A172 (cell line): ENCODE data around the gene KIF1A. TPM values are rescaled to one million over a fixed set of nuclear protein-coding genes. Genes with fewer than 3 reads are reported as not detected.

ENCODE experiments used
- DNase-seq: peaks from one replicate; pipeline ENCODE4 v3.0.0-alpha.2; 2015; ENCODE audit warnings: low spot score
- total RNA-seq: library from RNA; depleted of rRNA; stranded (reverse); fragments of >200 nt; shearing (Covaris generic); gene quantifications from 2 replicates; pipeline ENCODE4 v1.2.3, GENCODE V29; 2014

KIF1A gene
- total RNA-seq, 1 experiment from 2014 or later: 6.4 TPM

DNA sequence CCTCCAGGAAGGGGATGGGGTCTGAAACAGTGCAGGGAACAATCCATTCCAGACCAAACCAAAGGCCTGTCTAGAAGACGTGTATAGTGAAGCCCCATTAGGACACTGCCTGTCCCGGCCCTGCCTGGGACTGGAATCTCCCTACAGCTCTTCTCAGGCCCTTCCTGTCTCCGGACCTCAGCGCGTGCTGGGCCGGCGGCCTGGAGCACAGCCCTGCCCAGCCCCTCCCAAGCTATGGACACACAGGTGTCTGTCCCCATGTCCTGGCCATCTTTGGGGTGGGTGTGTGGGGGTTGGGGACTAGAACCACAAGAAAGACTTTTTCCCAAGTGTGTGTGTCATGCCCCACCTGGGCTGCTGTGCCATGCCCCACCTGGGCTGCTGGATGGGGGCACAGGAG, 51.8 kb downstream of the KIF1A start:
- no peak for DNase-seq

DNA sequence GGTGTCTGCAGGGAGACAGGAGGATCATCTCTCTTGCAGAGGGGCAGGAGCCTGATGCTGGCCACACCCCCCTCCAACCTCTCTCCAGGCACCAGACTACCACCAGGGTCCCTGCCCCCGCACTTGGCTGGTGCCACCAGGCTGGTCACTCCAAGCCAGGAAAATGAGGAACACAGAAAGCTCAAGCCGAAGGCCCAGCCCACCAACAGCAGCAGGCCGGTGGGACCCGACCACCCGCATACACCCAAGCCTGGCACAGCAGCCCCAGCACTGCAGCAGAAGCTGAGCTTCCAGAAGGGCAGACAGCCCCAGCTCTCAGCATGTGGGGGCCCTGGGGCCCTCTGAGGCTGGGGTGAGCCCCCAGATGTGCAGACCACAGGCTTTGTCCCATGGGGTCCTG, 52.7 kb downstream of the KIF1A start:
- no peak for DNase-seq

GRCh38 chr2:240766072-240766471, 53.9 kb downstream of the KIF1A start:
- DNase-seq: no peak

DNA sequence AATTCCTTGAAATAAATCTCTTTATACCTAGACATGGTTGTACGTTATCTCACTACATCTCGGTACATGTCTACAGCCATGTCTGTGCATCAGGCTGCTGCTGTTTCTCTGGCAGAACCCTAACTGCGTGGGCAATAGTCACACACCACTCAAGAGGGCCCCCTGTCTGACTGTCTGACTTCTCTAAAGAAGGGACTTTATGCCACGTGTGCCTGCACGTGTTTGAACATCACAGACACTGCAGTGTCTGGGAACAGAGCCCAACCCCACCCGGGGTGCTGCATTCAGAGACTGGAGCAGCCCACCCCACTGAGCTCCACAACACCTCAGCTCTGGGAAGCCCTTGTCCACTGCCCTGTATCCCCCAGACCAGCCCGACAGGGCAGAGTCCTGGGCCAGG, 55.0 kb downstream of the KIF1A start:
- DNase-seq: no peak

GRCh38 chr2:240764605-240765004, 55.4 kb downstream of the KIF1A start:
- DNase-seq: no peak

- no peak for DNase-seq
Measured at GRCh38 chr2:240762971-240763370, 57.0 kb downstream of the KIF1A start.

- DNase-seq: no peak
Measured at GRCh38 chr2:240762249-240762648, 57.8 kb downstream of the KIF1A start.

GRCh38 chr2:240760576-240761246, 59.3 kb downstream of the KIF1A start:
- DNase-seq: no peak

- DNase-seq: no peak
Measured at GRCh38 chr2:240760121-240760520, 59.9 kb downstream of the KIF1A start.

DNA sequence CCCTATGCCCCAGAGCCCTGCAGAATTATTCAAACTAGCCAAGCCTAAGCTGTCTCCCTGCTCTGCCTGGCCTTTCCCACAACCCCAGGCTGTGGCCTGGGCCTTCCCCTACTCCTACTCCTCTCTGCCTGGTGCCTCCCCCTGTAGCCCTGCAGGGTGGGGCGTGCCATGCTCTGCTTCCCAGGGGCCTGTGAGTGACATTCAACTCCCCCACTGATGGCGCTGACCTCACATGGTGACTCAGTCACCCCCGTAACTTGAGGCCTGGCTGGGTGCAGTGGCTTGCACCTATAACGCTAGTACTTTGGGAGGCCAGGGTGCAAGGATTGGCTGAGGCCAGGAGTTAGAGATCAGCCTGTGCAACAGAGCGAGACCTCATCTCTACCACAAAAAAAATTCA, 60.6 kb downstream of the KIF1A start:
- no peak for DNase-seq

GRCh38 chr2:240757086-240757614, 62.9 kb downstream of the KIF1A start:
- DNase-seq: no peak

DNA sequence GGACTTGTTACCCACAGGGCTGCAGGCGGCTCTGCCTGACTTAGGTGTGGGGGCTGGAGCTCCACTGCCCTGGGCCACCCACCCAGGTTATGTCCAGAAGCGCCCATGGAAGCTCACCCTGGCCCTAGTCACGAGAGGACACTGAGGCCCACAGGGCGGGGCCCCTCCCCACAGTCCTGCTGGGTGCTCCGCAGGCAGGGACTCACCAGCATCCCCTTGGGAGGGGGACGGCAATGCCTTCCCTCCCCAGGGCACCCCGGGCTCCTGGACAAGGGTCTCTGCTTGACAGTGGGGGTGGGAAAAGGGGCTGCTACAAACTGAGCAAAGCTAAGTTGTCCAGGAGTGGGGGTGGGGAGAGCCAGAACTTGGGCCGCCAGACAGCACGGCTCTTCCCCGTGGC, 67.8 kb downstream of the KIF1A start:
- no peak for DNase-seq

DNA sequence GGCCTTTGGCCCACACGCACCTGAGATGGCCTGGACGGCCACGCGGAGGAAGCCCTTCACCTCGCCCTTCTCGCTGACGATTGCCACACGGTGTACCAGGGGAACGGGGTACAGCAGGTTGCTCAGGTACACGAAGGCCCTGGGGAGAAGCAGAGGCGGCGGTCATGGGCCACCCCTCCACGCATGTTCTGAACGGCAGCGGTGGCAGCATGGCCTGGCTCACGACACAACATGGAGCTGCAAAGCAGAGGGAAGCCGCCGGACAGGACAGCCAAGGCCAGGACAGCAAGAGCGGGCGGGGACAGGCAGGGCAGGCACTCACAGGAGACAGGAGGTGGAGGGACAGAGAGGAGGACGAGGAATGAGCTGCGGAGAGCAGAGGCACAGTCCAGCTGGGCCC, 69.6 kb downstream of the KIF1A start:
- no peak for DNase-seq

DNA sequence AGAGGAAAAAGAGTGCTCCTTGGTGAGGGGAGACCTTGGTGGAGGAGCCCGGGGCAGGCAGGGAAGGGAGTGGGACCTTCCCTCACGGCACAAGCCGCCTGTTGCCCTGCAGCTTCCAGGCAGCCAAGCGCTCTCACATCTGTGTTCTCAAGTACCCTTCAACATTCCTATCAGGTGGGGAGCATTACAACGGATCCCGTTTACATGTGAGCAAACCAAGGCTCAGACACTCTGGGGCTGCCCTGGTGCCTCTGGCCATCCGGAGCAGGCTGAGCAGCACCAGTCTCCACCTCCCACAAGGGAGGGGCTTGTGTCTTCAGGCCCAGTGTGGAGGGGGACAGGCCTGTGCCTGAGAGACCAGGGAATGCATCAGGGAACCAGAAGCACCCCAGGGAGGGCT, 70.5 kb downstream of the KIF1A start:
- no peak for DNase-seq

- no peak for DNase-seq
Measured at GRCh38 chr2:240747256-240747655, 72.8 kb downstream of the KIF1A start.

- DNase-seq: no peak
Measured at GRCh38 chr2:240746671-240747070, 73.3 kb downstream of the KIF1A start.

DNA sequence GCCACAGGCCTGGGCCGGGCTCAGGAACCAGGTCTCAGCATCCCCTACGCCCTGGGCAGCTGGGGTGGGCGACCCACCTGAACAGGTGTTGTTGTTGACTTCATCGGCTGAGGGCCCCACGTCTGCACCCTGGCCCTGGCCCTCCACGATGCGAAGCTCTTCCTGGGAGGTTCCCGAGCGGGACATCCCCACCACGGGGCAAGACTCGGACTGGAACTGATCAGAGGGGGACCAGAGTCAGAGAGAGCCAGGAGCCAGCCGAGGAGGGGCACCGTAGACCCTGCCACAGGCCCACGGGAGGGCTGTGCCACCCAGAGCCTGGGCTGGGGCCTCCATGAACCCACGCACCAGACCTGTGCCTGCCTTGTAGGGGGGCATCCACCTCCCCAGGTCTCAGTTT, 74.1 kb downstream of the KIF1A start:
- no peak for DNase-seq

GRCh38 chr2:240745456-240745855, 74.6 kb downstream of the KIF1A start:
- no peak for DNase-seq

- no peak for DNase-seq
Measured at GRCh38 chr2:240742602-240743095, 77.4 kb downstream of the KIF1A start.

GRCh38 chr2:240741091-240741490, 78.9 kb downstream of the KIF1A start:
- no peak for DNase-seq

- DNase-seq: no peak
Measured at GRCh38 chr2:240739797-240740196, 80.2 kb downstream of the KIF1A start.

- DNase-seq: no peak
Measured at GRCh38 chr2:240737958-240738357, 82.1 kb downstream of the KIF1A start.

DNA sequence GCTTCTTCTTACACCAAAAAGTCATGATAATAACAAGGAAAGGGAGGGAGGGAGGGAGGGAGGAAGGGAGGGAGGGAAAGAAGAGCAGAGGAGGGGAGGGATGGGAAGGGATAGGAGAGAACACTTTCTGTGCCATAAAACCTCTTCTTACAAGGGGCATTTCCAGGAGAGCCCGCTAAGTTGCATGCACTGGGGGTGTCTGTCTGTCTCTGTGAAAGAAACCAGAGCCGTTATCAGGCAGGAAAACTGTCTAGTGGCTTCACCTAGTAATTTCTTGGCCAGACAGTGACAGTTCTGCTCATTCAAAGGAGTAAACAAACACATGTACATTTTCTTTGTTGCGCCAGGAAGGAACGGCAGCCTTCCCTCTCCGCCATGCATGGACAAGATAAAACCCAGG, 82.5 kb downstream of the KIF1A start:
- DNase-seq: no peak
